ENCODE results near the gene CARD19. TPM values are rescaled to one million over a fixed set of nuclear protein-coding genes. Genes with fewer than 3 reads are reported as not detected.

The CARD19 gene
- total RNA-seq, 2 donors from 2014 or later: 41.5 to 62.2 TPM

DNA sequence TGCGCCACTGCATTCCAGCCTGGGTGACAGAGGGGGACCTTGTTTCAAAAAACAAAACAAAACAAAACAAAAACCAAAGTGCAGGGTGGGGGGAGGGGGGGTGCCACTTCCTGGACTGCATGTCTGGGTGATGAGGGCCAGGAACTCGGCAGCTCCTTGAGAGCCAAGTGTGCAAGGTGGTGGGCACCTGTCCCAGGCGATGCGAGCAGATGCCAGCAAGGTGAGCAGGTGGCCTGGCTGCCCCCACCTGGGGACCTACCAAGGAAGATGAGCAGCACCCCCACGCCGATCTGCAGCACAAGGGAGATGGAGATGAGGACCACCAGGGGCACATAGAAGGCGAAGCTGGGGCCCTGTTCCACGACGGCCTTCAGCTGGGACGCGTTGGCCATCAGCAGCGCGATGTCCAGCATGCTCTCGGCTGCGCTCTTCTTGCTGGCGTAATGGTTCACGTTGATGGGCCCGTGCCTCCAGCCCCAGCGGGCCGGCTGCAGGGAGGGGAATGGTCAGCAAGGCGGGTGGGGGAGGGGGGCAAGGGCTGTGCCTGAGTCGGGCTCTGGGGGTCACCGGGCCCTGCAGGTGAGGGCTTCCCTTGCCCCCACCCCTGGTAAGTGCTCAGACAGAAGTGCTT is 30.2 kb downstream of the CARD19 start:
- no peak for ATAC-seq

DNA sequence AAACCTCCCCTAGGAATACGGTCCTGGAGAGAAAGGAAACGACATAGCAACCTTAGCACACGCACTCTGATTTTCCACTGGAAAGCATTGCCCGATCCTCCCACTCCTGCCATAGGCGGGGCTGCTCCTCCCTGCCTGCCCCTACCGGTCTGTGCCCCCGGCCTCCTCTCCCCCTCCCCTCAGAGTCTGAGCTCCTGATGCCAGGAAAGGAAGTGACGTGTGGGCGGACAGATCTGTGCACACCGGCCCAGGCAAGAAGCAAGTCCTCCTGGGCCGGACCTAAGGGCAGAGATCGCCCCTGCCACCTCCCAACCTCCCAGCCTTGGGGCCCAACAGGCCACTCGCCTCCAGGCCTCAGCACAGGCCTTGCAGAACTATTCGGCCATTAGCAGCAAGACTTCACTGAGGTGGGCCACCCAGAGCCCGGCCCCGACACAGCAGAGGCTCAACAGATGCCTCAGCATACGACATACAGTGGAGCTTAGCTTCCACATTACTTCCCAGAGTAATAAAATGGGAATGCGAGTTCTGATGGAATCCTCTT is 30.9 kb downstream of the CARD19 start:
- ATAC-seq: peak; percentile 23
- intact Hi-C loops (cut with DNase I, micrococcal nuclease): no loop called here
- peak; percentile 11 to 52 for DNase-seq

More for the DNA sequence above, 30.2 kb downstream of the CARD19 start:
- peak; percentile 12 to 21 for DNase-seq
- intact Hi-C loops (cut with DNase I, micrococcal nuclease): no loop called here

DNA sequence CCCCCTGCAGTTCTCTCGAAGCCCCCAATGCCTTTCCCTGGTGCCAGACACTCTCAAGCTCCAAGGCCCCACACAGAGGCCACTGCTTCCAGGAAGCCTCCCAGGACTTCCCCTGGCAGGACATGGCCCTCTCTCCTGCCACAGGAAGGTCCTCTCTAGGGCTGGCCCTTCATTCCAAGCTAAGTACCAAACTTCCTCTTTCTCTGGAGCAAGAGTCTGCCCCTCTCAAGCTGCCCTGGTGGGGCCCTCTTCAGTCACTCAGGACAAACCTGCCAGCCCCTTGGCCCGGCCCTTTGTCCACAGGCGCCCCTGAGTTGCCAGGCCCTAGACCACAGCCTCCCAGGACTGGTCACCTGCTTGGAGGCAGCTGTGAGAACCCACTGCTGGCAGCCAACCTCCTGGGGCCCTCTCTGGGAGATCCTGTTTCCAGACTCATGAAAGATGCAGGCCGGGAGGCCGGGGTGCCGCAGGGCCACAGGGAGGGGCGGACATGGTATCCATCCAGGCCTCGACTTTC is 31.4 kb downstream of the CARD19 start:
- DNase-seq: peak; percentile 8 to 29
- intact Hi-C loops (cut with DNase I, micrococcal nuclease): no loop called here
- ATAC-seq: no peak

DNA sequence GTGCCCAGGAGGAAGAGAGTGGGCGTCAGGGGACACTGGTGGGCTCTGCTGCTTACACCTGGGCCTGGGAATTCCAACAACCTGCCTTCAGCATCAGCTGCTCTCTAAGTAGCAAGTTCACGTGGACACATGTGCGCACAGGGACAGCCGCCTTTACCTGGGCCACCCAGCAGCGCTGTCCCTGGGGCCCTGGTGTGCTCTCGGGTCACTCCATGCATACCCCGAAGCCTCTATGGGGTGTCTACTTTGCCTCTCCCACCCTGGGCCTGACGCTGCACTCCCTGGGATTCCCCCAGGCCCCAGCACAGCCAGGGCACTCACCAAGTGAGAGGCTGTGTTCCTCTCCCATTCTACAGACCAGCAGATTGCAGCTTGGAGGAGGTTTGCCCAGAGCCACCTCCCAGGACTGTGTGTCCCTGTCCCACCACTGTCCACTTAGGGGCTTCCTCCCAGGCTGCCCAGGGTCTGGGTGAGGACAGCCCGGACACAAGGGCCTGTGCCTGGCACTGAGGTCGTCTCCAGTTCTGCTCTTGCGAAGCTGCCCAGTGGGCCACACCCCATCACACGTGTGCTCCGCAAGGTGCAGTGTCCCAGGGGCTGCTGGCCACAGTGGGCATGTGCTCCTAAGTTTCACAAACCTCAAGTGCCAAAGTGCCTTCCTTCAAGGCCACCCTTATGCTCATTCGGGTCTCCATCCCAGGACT is 32.1 kb downstream of the CARD19 start:
- ATAC-seq (no peak), DNase-seq (peak in 1 of 2 donors; percentile 22)
- intact Hi-C loops (cut with DNase I, micrococcal nuclease): no loop called here

DNA sequence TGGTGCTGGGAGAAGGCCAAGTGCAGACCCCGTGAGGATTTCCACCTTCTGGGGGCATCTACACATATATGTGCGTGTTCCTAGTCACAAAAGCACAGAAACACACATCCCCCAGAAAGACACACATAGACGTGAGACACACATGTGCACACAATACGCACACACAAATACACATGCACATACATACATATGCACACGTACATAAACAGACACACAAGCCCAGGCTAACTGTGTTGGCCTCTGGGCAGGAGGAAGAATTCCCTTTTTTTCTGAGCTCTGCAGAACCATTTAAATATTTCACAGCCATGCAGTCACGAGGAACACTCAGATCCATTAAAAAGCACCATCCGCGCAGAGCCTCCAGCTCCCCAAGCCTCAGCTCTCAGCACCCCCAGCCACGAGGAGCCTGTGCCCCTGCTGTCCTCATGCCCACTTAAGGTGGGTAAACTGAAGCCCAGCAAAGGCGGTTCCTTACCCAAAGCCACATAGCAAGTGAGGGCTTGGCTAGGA is 32.8 kb downstream of the CARD19 start:
- intact Hi-C loops (cut with DNase I, micrococcal nuclease): no loop called here
- no peak for ATAC-seq

DNA sequence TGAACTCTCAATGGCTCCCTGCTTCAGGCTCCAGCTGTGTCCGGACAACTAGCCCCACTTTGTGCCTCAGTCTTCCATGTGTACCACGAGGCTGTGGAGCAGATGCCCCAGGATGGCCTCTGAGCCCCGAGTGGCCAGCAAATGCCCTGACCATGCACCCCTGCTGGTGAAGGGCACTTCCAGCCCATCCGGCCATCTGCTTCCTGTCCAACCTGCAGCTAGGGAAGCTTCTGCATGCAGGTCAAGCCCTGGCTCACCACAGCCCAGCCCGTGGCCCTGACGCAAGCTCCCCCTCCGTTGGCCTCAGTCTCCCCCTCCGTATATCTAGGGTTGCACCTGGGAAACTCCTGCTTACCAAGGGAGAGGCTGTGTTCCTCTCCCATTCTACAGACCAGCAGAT is 33.3 kb downstream of the CARD19 start:
- intact Hi-C loops (cut with DNase I, micrococcal nuclease): no loop called here
- no peak for DNase-seq
- ATAC-seq: no peak

More for the DNA sequence above, 32.8 kb downstream of the CARD19 start:
- no peak for DNase-seq

DNA sequence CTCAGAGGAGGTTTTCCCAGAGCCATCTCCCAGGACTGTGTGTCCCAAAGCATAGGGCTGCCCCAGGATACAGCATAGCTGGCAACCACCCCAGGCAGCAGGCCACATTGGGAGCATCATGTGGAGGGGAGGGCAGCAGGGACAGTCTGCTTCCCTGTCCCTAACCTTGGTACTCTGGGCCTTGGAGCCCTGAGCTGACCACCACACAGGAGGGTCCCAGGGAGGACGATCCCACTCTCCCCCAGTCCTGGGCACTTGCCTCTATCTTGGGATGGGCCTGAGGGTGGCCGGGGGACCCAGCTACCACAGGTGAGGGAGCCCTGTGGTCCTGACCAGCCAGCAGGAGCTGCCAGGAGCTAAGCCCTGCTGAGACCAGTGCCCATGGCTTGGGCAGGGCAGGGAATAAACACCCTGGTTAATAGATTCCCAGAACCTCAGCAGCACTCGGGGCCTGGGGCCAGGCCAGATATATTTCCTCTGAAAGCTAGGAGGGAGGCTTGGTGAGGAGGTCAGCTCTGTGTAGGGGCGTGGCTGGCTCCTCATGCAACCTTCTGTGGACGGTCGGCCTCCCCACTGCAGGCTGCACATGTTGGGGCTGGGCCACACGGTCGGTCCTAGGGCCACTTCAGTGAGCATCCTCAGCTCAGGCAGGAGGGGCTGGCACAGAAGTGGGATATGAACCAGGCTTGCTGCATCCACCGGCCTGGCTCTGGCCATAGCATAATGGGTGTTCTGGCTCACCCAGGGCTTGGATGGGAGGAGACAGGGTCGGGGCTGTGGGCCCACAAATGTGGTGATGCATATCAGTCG is 33.9 kb downstream of the CARD19 start:
- intact Hi-C loops (cut with DNase I, micrococcal nuclease): no loop called here
- DNase-seq: no peak
- ATAC-seq: no peak

DNA sequence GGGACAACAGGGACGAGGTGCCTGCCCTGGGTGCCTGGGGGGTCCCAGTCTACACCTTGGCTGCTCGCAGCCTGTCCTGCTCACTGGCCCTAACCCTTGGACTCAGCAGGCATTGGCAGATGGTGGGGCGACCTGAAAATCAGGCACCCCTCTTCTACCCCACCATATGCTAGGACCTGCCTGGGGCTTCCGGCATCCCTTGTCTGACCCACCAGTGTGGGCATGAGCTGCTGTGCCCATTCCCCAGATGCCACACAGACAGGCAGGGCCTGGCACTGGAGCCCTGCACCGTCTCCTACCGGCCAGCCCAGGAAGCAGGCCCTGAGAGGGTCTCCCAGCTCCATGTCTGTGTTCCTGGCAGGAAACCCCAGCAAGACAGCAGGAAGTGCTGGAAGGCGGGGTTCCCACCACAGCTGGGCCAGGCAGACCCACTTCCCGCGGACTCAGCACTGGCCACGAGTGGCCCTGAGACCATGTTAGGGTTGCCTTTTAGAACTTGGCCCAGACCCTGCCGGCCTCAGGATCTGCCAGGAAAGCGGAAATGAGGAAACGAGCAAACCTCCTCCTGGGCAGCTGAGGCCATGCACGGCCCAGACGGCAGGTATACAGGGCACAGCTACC is 35.0 kb downstream of the CARD19 start:
- intact Hi-C loops (cut with DNase I, micrococcal nuclease): no loop called here
- ATAC-seq: no peak
- DNase-seq: no peak

DNA sequence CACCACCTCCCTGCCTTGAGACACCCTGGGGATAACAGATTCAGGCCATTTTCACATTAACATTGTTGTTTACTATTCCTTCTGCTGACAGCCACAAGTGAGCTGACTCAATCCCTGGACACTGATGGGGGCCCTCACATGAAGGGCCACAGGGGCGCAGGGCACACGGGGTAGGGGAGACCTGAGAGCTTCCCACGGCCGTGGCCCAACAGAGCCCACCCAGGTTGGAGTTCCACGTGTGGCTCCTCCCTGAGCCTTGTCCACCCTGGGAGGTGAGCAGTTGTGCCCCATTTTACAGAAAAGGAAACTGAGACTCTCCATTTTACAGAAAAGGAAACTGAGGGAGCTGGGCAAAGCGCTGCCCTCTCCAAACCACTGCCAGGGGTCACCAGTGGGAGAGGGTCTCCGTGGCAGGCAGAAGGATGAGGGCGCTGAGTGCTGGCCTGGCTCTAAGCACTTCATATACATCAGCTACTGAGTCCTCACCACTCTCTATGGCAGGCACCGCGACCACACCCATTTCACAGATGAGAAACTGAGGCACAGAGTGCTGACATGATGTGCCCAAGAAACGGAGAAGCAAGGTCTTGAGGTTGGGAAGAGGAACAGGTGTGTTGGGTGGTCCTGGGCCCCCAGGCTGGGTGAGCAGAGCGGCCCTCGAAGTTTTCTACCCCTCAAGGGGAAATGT is 35.7 kb downstream of the CARD19 start:
- ATAC-seq: no peak
- DNase-seq: no peak
- intact Hi-C loops (cut with DNase I, micrococcal nuclease): no loop called here

DNA sequence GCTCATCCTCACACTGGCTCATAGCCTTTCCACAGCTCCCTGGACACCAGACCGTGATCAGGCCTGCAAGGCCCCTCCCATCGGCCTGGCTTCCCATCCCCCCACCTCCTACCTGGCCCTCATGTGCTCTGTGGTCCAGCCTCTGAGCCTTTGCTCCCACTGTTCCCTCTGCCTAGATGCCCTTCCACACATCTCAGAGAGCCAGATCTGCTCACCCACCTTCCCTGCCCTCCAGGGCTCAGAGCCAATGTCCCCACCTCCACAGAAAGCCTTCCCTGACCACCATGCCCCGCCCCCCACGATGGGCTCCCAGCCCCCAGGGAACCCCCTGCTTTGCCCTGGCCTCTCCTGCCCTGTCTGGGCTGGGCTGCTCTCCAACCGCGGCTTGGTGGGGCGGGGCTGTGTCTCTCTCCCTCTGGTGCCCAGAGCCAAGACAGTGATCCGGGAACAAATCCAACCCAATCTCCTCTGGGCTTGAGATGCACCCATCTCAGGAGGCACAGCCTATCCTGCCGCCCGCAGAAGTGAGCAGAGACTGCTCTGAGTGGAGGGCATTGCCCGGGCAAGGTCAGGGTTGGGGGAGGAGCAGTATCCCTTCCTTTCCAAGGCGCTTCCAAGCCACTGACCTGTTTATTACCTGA is 36.4 kb downstream of the CARD19 start:
- DNase-seq: peak; percentile 58 to 64
- intact Hi-C loops (cut with DNase I, micrococcal nuclease): no loop called here
- peak; percentile 24 for ATAC-seq

DNA sequence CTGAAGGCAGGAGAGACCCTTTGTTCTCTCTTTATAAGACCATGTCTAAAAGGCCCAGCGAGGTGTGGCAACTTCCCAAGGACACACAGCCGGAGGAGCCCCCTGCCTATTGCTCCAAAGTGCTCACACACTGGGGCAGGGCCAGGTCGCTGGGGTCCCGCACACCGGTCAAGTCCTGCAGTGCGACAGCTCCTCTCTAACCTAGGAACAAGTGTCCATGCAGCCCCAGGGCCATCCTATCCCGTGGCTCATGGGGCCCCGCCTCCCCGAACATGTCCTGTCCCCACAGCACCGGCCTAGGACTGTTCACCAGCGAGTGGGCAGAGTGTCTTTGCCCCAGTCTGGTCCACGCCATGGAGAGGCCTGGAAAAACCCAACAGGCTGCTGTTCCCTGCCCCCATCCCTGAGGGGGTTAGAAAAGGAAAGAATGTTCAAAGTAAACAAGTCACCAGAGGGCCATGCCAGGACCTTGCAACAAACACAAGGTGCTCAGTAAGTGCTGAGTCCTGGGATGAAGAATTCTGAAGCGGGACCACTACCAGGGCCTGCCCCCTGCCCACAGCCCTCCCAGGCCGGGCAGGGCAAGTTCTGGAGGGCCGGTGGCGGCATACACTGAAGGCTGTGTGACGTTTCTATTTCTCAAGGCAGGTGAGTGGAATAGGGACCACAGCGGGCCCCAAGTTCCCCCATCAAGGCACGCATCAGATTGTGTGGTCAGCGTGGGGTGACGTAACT is 37.1 kb downstream of the CARD19 start:
- ATAC-seq (peak; percentile 3), DNase-seq (peak in 1 of 2 donors; percentile 52)
- intact Hi-C loops (cut with DNase I, micrococcal nuclease): no loop called here

DNA sequence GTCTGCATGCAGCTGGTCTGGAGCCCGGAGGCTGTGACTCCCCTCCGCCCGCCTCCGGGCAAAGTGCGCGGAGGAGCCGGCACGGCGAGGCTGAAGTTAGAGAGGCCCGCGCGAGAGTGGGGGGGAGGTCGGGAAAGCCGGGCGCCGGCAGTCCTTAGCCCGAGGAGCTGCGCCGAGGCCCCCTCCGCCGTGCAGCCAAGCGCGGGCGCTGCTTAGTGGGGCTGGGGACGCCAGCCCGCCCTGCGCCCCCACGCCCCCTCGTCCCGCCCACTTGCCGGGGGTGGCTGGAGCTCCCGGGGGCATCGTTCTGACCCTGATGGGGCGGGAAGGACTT is 37.6 kb downstream of the CARD19 start:
- intact Hi-C loops (cut with DNase I, micrococcal nuclease): no loop called here
- DNase-seq: peak; percentile 82 to 89
- peak; percentile 80 for ATAC-seq

DNA sequence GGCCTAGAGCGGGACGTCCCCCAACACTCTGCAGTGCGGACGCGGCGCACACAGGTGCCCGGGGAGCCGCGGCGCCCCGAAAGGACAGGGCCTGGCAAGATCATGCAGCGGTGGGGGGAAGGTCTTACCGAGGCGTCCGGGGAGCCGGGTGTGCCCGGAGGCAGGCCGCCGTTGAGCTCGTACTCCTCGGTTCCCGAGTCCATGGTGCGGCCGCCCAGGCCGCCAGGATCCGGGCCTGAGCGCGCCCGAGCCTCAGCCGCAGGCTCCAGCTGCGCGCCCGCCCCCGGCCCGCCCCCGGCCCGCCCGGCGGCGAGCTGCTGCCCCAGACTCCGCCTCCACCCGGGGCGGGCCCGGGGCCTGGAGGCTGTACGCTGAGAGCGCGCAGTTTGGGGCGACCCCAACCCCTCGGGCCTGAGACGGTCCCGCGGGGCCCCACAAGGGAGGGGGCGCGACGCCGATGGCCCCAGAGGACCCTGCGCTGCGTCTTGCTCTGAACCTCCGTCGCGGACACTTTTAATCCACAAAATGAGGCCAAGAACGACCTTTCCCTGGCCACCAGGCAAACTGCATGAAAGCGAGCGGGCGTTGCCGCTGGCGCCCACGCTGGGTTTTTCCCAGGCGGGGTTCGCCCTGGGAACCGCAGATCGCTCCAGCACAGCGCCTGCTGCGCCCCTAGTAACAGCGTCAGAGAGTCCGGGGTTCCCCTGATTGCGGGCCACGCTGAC is 38.2 kb downstream of the CARD19 start, which contains the start of gene NINJ1:
NINJ1 (minus strand) TSS at position 237 of the 725 bp plus-strand sequence; CDS start at position 203, 34 bp downstream.
- DNase-seq (peak; percentile 69 to 77), ATAC-seq (peak; percentile 81)
- intact Hi-C loops (cut with DNase I, micrococcal nuclease): no loop called here

DNA sequence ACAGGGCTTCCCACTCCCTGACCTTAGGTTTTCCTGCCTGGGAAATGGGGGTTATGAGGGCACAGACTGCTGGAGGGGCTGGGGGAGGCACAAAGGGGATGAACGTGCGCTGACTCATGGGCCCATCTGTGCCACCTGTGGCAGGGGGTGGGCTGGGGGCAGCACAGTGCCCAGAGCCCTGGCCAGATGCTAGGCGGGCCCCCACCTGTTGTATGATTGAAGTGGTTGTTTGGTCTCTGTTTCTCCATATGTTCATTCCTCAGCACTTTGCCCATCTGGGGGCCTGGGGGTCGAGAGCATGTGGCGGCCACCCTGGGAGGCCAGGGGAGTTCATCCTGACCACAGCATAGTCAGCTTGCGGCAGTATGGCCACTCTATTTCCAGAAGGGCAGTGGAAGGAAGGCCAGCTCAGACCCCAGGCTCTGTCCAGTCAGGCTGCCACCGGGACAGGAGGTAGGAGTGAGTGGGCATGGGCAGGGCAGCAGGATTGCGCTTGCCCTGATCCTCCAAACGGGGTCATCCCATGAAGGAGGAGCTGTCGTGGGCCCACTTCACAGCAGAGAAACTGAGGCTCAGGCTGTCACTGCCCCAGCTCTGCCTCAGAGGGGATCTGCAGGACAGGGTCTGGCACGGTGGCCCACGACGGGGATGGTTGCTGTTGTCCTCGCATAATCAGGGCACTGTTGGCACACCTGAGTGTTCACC is 38.9 kb downstream of the CARD19 start:
- intact Hi-C loops (cut with DNase I, micrococcal nuclease): no loop called here
- DNase-seq (no peak), ATAC-seq (no peak)

DNA sequence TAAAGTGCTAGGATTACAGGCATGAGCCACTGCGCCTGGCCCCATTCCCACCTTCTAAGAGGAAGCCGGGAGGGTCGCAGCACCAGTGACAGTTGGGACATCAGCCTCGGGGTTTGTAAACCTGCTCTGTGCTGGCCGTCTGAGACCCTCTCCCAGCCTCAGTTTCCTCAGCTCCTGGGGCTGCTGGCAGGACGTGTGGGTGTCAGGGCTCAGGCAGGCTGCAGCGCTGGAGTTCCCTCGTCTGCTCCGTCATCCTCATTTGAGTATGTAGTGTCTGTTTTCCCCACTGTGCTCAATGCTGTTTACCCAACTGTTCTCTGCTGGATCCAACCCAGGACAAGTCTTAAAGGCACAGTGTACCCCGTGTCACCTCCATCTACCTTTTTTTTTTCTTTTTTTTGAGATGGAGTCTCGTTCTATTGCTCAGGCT is 40.0 kb downstream of the CARD19 start:
- intact Hi-C loops (cut with DNase I, micrococcal nuclease): no loop called here
- peak; percentile 15 for ATAC-seq
- no peak for DNase-seq

DNA sequence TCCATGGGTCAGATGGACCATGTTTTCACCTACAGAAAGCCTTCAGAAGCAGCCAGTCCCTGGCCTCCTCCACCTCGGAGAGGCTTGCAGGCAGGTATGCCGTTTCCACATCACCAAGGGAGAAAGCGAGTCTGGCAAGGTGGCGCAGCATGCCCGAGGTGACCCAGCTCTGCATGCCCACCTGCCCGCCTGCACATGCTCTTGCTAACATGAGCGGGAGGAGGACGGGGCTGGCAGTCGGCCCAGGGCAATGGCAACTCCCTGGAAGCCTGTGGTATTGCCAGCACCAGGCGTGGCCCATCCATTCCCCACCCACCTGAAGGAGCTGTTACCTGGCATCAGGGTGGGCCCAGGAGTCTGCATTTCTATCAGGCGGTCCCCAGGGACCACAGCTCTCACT is 41.3 kb downstream of the CARD19 start:
- DNase-seq (no peak), ATAC-seq (no peak)
- intact Hi-C loops (cut with DNase I, micrococcal nuclease): no loop called here

Measured in left colon (tissue), 2 donors.